ENCODE data around the gene PRR12.

PRR12 gene

GRCh38 chr19:49667473-49667872 lies 76.5 kb downstream of the PRR12 start:
- DNase-seq (ENCODE audit: extremely low spot score): no peak
- POLR2A ChIA-PET: interaction anchor here (1.1 to 4.8 kb wide), 3 partner anchors 9 to 26 kb away, joined by 3 to 44 read pairs (median 25); partner anchors contain the start of genes PRMT1, RRAS and SCAF1
- TF ChIP-seq LEF1 (IDR thresholded peaks at IDR 0.05; ENCODE audit: borderline replicate concordance) (no peak), FOXK2 (IDR thresholded peaks at IDR 0.05) (no peak), L3MBTL2 (conservative IDR thresholded peaks at IDR 0.05) (no peak)
- CTCF ChIA-PET: interaction anchor here (0.9 kb wide), 1 partner anchor 21 kb away, joined by 3 read pairs; no protein-coding TSS in a partner anchor

- POLR2A ChIA-PET: interaction anchor here (3.8 kb wide), 1 partner anchor 28 kb away, joined by 25 read pairs; the partner anchor contains the start of genes RRAS and SCAF1
- CTCF ChIA-PET: interaction anchor here (0.5 kb wide), 1 partner anchor 146 kb away, joined by 9 read pairs; no protein-coding TSS in a partner anchor
Measured at GRCh38 chr19:49669516-49669915, 78.5 kb downstream of the PRR12 start.

GRCh38 chr19:49672131-49672919 lies 81.3 kb downstream of the PRR12 start:
- POLR2A ChIA-PET: interaction anchor here (1.1 to 1.4 kb wide), 2 partner anchors 82 to 92 kb away, joined by 3 read pairs; partner anchors contain the start of gene NOSIP
- peak; percentile 76 for DNase-seq (ENCODE audit: extremely low spot score)
- TF ChIP-seq HDGF (IDR thresholded peaks at IDR 0.05; ENCODE audit: borderline replicate concordance) (peak; percentile 85; the same call in 1 of the 2 replicates), PKNOX1 (IDR thresholded peaks at IDR 0.05) (peak; percentile 91), TARDBP (IDR thresholded peaks at IDR 0.05) (no peak), ZNF384 (IDR thresholded peaks at IDR 0.05) (no peak), FOXK2 (IDR thresholded peaks at IDR 0.05) (no peak), ARNT (IDR thresholded peaks at IDR 0.05) (no peak)
- CTCF ChIA-PET: interaction anchor here (0.5 to 1.6 kb wide), 9 partner anchors 24 to 158 kb away, joined by 3 to 7 read pairs (median 3); partner anchors contain the start of genes NOSIP and RRAS

More at GRCh38 chr19:49669516-49669915, 78.5 kb downstream of the PRR12 start:
- no peak for DNase-seq (ENCODE audit: extremely low spot score)
- TF ChIP-seq PKNOX1 (IDR thresholded peaks at IDR 0.05) (no peak), ELF4 (IDR thresholded peaks at IDR 0.05) (no peak), SUZ12 (IDR thresholded peaks at IDR 0.05) (no peak), TARDBP (IDR thresholded peaks at IDR 0.05) (no peak), HDGF (IDR thresholded peaks at IDR 0.05; ENCODE audit: borderline replicate concordance) (no peak), ARNT (IDR thresholded peaks at IDR 0.05) (no peak), BHLHE40 (IDR thresholded peaks at IDR 0.05; ENCODE audit: borderline replicate concordance) (no peak), FOXK2 (IDR thresholded peaks at IDR 0.05) (no peak), NFRKB (IDR thresholded peaks at IDR 0.05) (no peak), LEF1 (IDR thresholded peaks at IDR 0.05; ENCODE audit: borderline replicate concordance) (no peak), FOXM1 (IDR thresholded peaks at IDR 0.05; ENCODE audit: borderline replicate concordance) (no peak), ZNF384 (IDR thresholded peaks at IDR 0.05) (no peak), FOXA1 (IDR thresholded peaks at IDR 0.05) (no peak), L3MBTL2 (conservative IDR thresholded peaks at IDR 0.05) (no peak), CTBP1 (IDR thresholded peaks at IDR 0.05; ENCODE audit: borderline replicate concordance) (no peak)
